AG04449 (cell line): ENCODE measurements around the gene SOX4.

Experiments used
- CTCF ChIA-PET: fragments of 350-600 bp; formaldehyde crosslinking; extraction: SDS; loops from one replicate; lab custom pipeline; 2021; ENCODE audit warnings: antibody characterized with exemption; lab: Yijun Ruan, JAX
- POLR2A ChIA-PET: fragments of 400-600, 350-600 bp; formaldehyde crosslinking; extraction: SDS; loops from one replicate; lab custom pipeline; 2020; ENCODE audit warnings: antibody characterized with exemption, inconsistent platforms; lab: Yijun Ruan, JAX
- DNase-seq: peaks from one replicate; pipeline ENCODE4 v3.0.0-alpha.2; 2010; ENCODE audit warnings: low read depth, low spot score
- H3K4me3 ChIP-seq: 2 replicates; pipeline ENCODE4 v1.5.1; 2011; ENCODE audit warnings: low read depth, mild to moderate bottlenecking, control low read depth, low read length
- CTCF ChIP-seq: IDR thresholded peaks from one replicate; pipeline ENCODE4 v1.5.1; 2011; ENCODE audit warnings: mild to moderate bottlenecking, moderate library complexity, low read length, control low read depth, inconsistent platforms; ENCODE audit not compliant: insufficient read depth; ENCODE audit errors: missing control alignments

The SOX4 gene

GRCh38 chr6:21595285-21596144, 2.0 kb downstream of the SOX4 start:
- TF ChIP-seq CTCF, result no peak
- ChIA-PET CTCF (interaction anchor here (1.0 to 9.3 kb wide), 4 partner anchors 31 to 1034 kb away, joined by 3 to 128 read pairs (median 4); no protein-coding TSS in a partner anchor), POLR2A (interaction anchor here (0.8 to 2.9 kb wide), 4 partner anchors 174 to 351 kb away, joined by 3 to 23 read pairs (median 3); no protein-coding TSS in a partner anchor)
- DNase-seq, result no peak
- H3K4me3 ChIP-seq, result peak overlapping the region; percentile 91

GRCh38 chr6:21596145-21596948, 2.8 kb downstream of the SOX4 start:
- ChIA-PET CTCF (interaction anchor here (0.6 to 2.8 kb wide), 12 partner anchors 13 to 1383 kb away, joined by 3 to 10 read pairs (median 4); no protein-coding TSS in a partner anchor), POLR2A (interaction anchor here (0.6 to 0.7 kb wide), 2 partner anchors 551 to 1855 kb away, joined by 3 to 7 read pairs; no protein-coding TSS in a partner anchor)
- TF ChIP-seq CTCF, result no peak
- no peak for DNase-seq
- H3K4me3 ChIP-seq, result peak overlapping the region; percentile 91

GRCh38 chr6:21596949-21597682, 3.6 kb downstream of the SOX4 start:
- peak overlapping the region; percentile 91 for H3K4me3 ChIP-seq
- TF ChIP-seq CTCF, result peak; percentile 30
- CTCF ChIA-PET, result interaction anchor here (0.7 to 3.3 kb wide), 12 partner anchors 8 to 1848 kb away, joined by 3 to 19 read pairs (median 4); no protein-coding TSS in a partner anchor
- POLR2A ChIA-PET, result interaction anchor here (0.7 kb wide), 1 partner anchor 551 kb away, joined by 7 read pairs; no protein-coding TSS in a partner anchor
- no peak for DNase-seq

- ChIA-PET CTCF (interaction anchor here (0.9 to 3.3 kb wide), 10 partner anchors 9 to 1847 kb away, joined by 3 to 19 read pairs (median 3); no protein-coding TSS in a partner anchor), POLR2A (no interaction called here)
- DNase-seq, result no peak
- no peak for TF ChIP-seq CTCF
- H3K4me3 ChIP-seq, result peak overlapping the region; percentile 91
Measured at GRCh38 chr6:21597801-21598673, 4.5 kb downstream of the SOX4 start.

GRCh38 chr6:21598674-21599023, 5.1 kb downstream of the SOX4 start:
- TF ChIP-seq CTCF, result no peak
- no peak for DNase-seq
- peak overlapping the region; percentile 91 for H3K4me3 ChIP-seq
- POLR2A ChIA-PET, result interaction anchor here (0.7 kb wide), 1 partner anchor 194 kb away, joined by 3 read pairs; no protein-coding TSS in a partner anchor
- CTCF ChIA-PET, result interaction anchor here (0.9 to 3.3 kb wide), 6 partner anchors 9 to 444 kb away, joined by 3 to 19 read pairs (median 3); no protein-coding TSS in a partner anchor
